HG02840 (cell line): ENCODE data around the gene TCF20.

Experiments
- ATAC-seq: cut with Tn5 transposase; IDR thresholded peaks from one replicate; pipeline ENCODE4 v1.9.1; 2021; ENCODE audit warnings: mild to moderate bottlenecking, moderate library complexity, moderate number of reproducible peaks; ENCODE audit not compliant: unreplicated experiment, low FRiP score

The TCF20 gene

GRCh38 chr22:42301077-42301741, 30.8 kb upstream of the TCF20 start:
- ATAC-seq = no peak

- no peak for ATAC-seq
Measured at GRCh38 chr22:42300259-42301076, 30.0 kb upstream of the TCF20 start.

- ATAC-seq = no peak
Measured at GRCh38 chr22:42299586-42300258, 29.3 kb upstream of the TCF20 start.

- no peak for ATAC-seq
Measured at GRCh38 chr22:42298746-42299145, 28.3 kb upstream of the TCF20 start.

GRCh38 chr22:42297778-42298177, 27.3 kb upstream of the TCF20 start:
- no peak for ATAC-seq

GRCh38 chr22:42296883-42297282, 26.4 kb upstream of the TCF20 start:
- ATAC-seq = no peak

- no peak for ATAC-seq
Measured at GRCh38 chr22:42296381-42296853, 26.0 kb upstream of the TCF20 start.

GRCh38 chr22:42294034-42294985, 23.9 kb upstream of the TCF20 start:
- ATAC-seq = no peak

- ATAC-seq = no peak
Measured at GRCh38 chr22:42292732-42293520, 22.5 kb upstream of the TCF20 start.

- ATAC-seq = no peak
Measured at GRCh38 chr22:42291287-42291686, 20.8 kb upstream of the TCF20 start.

- no peak for ATAC-seq
Measured at GRCh38 chr22:42289671-42290541, 19.5 kb upstream of the TCF20 start.

GRCh38 chr22:42288791-42289190, 18.3 kb upstream of the TCF20 start:
- ATAC-seq = no peak

- ATAC-seq = no peak
Measured at GRCh38 chr22:42287174-42287890, 16.9 kb upstream of the TCF20 start.

GRCh38 chr22:42286205-42286604, 15.8 kb upstream of the TCF20 start:
- ATAC-seq = no peak

- no peak for ATAC-seq
Measured at GRCh38 chr22:42285604-42286003, 15.2 kb upstream of the TCF20 start.

GRCh38 chr22:42284643-42285181, 14.3 kb upstream of the TCF20 start:
- ATAC-seq = no peak

GRCh38 chr22:42284202-42284591, 13.7 kb upstream of the TCF20 start:
- no peak for ATAC-seq
